ENCODE measurements around the gene MEN1.
"Not testable (repeated sequence)": the region's sequence is repeated elsewhere in the genome, so short reads cannot be mapped to it uniquely, and the experiment has no call there.

Gene MEN1

GRCh38 chr11:64850979-64851567 is 40.7 kb upstream of the MEN1 start:
- DNase-seq (ENCODE audit: low spot score in 2 of 2), result peak; percentile 76 to 83
- peak overlapping the region; percentile 65 for H3K4me3 Mint-ChIP-seq
- peak; percentile 65 for ATAC-seq (ENCODE audit: low read depth)

GRCh38 chr11:64849598-64850356 is 39.4 kb upstream of the MEN1 start:
- H3K4me1 Mint-ChIP-seq, result peaks cover 56% of the 10 kb centered on the region
- ATAC-seq (ENCODE audit: low read depth), result no peak

More at GRCh38 chr11:64850979-64851567, 40.7 kb upstream of the MEN1 start:
- H3K9me3 Mint-ChIP-seq, result no peaks in the 10 kb centered on the region
- H3K27me3 Mint-ChIP-seq, result no peaks in the 10 kb centered on the region
- peak overlapping the region; percentile 97 for H3K27ac Mint-ChIP-seq
- peaks cover 12% of the 10 kb centered on the region for H3K36me3 Mint-ChIP-seq
- H3K4me1 Mint-ChIP-seq, result peaks cover 64% of the 10 kb centered on the region

GRCh38 chr11:64848826-64849597 is 38.7 kb upstream of the MEN1 start:
- Mint-ChIP-seq H3K4me1 (peaks cover 51% of the 10 kb centered on the region), H3K27ac (peak overlapping the region; percentile 80), H3K9me3 (no peaks in the 10 kb centered on the region), H3K4me3 (peak overlapping the region; percentile 74), H3K27me3 (no peaks in the 10 kb centered on the region), H3K36me3 (peaks cover 3% of the 10 kb centered on the region)
- ATAC-seq (ENCODE audit: low read depth) (peak; percentile 32), DNase-seq (ENCODE audit: low spot score in 2 of 2) (peak; percentile 64 to 70)

More at GRCh38 chr11:64849598-64850356, 39.4 kb upstream of the MEN1 start:
- Mint-ChIP-seq H3K27ac (peak overlapping the region; percentile 97), H3K27me3 (no peaks in the 10 kb centered on the region), H3K9me3 (no peaks in the 10 kb centered on the region), H3K36me3 (peaks cover 6% of the 10 kb centered on the region), H3K4me3 (peak overlapping the region; percentile 11)
- no peak for DNase-seq (ENCODE audit: low spot score in 2 of 2)

GRCh38 chr11:64848214-64848825 is 38.0 kb upstream of the MEN1 start:
- Mint-ChIP-seq H3K27me3 (no peaks in the 10 kb centered on the region), H3K9me3 (no peaks in the 10 kb centered on the region), H3K4me1 (peaks cover 51% of the 10 kb centered on the region), H3K36me3 (peaks cover 2% of the 10 kb centered on the region), H3K4me3 (peak overlapping the region; percentile 74), H3K27ac (peak overlapping the region; percentile 80)
- DNase-seq (ENCODE audit: low spot score in 2 of 2), result no peak
- no peak for ATAC-seq (ENCODE audit: low read depth)

- Mint-ChIP-seq H3K27me3 (no peaks in the 10 kb centered on the region), H3K4me3 (peak overlapping the region; percentile 49)
These were observed 36.8 kb upstream of the MEN1 start for GRCh38 chr11:64846998-64847666.

GRCh38 chr11:64845776-64846129 is 35.4 kb upstream of the MEN1 start:
- DNase-seq (ENCODE audit: low spot score in 2 of 2); H3K36me3 Mint-ChIP-seq; H3K9me3 Mint-ChIP-seq; ATAC-seq (ENCODE audit: low read depth); H3K27me3 Mint-ChIP-seq: not testable (repeated sequence)
- peaks cover 31% of the 10 kb centered on the region for H3K4me1 Mint-ChIP-seq
- H3K27ac Mint-ChIP-seq, result peak overlapping the region; percentile 24
- H3K4me3 Mint-ChIP-seq, result peak overlapping the region; percentile 71

More at GRCh38 chr11:64846998-64847666, 36.8 kb upstream of the MEN1 start:
- ATAC-seq (ENCODE audit: low read depth) (peak; percentile 17), DNase-seq (ENCODE audit: low spot score in 2 of 2) (peak; percentile 88 to 91)
- H3K27ac Mint-ChIP-seq, result peak overlapping the region; percentile 15
- peaks cover 43% of the 10 kb centered on the region for H3K4me1 Mint-ChIP-seq
- H3K9me3 Mint-ChIP-seq, result no peaks in the 10 kb centered on the region
- no peaks in the 10 kb centered on the region for H3K36me3 Mint-ChIP-seq

- no peaks in the 10 kb centered on the region for H3K36me3 Mint-ChIP-seq
- peak overlapping the region; percentile 71 for H3K4me3 Mint-ChIP-seq
- H3K27me3 Mint-ChIP-seq, result no peaks in the 10 kb centered on the region
- peak overlapping the region; percentile 71 for H3K27ac Mint-ChIP-seq
- H3K9me3 Mint-ChIP-seq, result no peaks in the 10 kb centered on the region
- ATAC-seq (ENCODE audit: low read depth) (no peak), DNase-seq (ENCODE audit: low spot score in 2 of 2) (no peak)
- peaks cover 30% of the 10 kb centered on the region for H3K4me1 Mint-ChIP-seq
These were observed 34.9 kb upstream of the MEN1 start for GRCh38 chr11:64845129-64845775.

- peak; percentile 64 for ATAC-seq (ENCODE audit: low read depth)
- Mint-ChIP-seq H3K27me3 (no peaks in the 10 kb centered on the region), H3K27ac (peak within 1 kb of the TSS; percentile 71), H3K4me3 (peak within 1 kb of the TSS; percentile 89), H3K36me3 (peaks cover 2% of the 10 kb centered on the region), H3K9me3 (no peaks in the 10 kb centered on the region), H3K4me1 (peaks cover 30% of the 10 kb centered on the region)
- DNase-seq (ENCODE audit: low spot score in 2 of 2), result peak; percentile 67 to 75
These were observed 34.2 kb upstream of the MEN1 start, which contains the start of gene CDC42BPG for GRCh38 chr11:64844330-64845128. Gene CDC42BPG, minus strand, starts transcription at chr11:64844653. Its CDS starts 84 bp downstream, at chr11:64844569.

GRCh38 chr11:64843686-64844329 is 33.5 kb upstream of the MEN1 start:
- Mint-ChIP-seq H3K4me3 (peak overlapping the region; percentile 89), H3K4me1 (peaks cover 27% of the 10 kb centered on the region), H3K36me3 (peaks cover 5% of the 10 kb centered on the region), H3K9me3 (no peaks in the 10 kb centered on the region), H3K27ac (no peak overlapping the region), H3K27me3 (no peaks in the 10 kb centered on the region)
- DNase-seq (ENCODE audit: low spot score in 2 of 2) (no peak), ATAC-seq (ENCODE audit: low read depth) (no peak)

GRCh38 chr11:64842851-64843685 is 32.7 kb upstream of the MEN1 start:
- no peak overlapping the region for H3K27ac Mint-ChIP-seq
- peak overlapping the region; percentile 89 for H3K4me3 Mint-ChIP-seq
- DNase-seq (ENCODE audit: low spot score in 2 of 2) (no peak), ATAC-seq (ENCODE audit: low read depth) (no peak)
- peaks cover 5% of the 10 kb centered on the region for H3K36me3 Mint-ChIP-seq
- H3K9me3 Mint-ChIP-seq, result no peaks in the 10 kb centered on the region
- no peaks in the 10 kb centered on the region for H3K27me3 Mint-ChIP-seq
- peaks cover 21% of the 10 kb centered on the region for H3K4me1 Mint-ChIP-seq

- DNase-seq (ENCODE audit: low spot score in 2 of 2) (no peak), ATAC-seq (ENCODE audit: low read depth) (no peak)
- H3K9me3 Mint-ChIP-seq, result no peaks in the 10 kb centered on the region
- H3K27me3 Mint-ChIP-seq, result no peaks in the 10 kb centered on the region
- peaks cover 18% of the 10 kb centered on the region for H3K4me1 Mint-ChIP-seq
- no peak overlapping the region for H3K4me3 Mint-ChIP-seq
- H3K27ac Mint-ChIP-seq, result no peak overlapping the region
- H3K36me3 Mint-ChIP-seq, result peaks cover 5% of the 10 kb centered on the region
These were observed 32.0 kb upstream of the MEN1 start for GRCh38 chr11:64842366-64842759.
